ENCODE data around the gene MRPL41. TPM values are rescaled to one million over a fixed set of nuclear protein-coding genes. Genes with fewer than 3 reads are reported as not detected.

The MRPL41 gene
- total and polyA plus RNA-seq, 2 experiments from 2014 or later: 42.9 to 97.6 TPM

GRCh38 chr9:137520614-137521404, 30.9 kb upstream of the MRPL41 start:
- no peaks in the 10 kb centered on the region for H3F3A ChIP-seq (ENCODE audit: insufficient read depth)
- no peak overlapping the region for H2AFZ ChIP-seq
- no peak overlapping the region for H3K4me2 ChIP-seq (ENCODE audit: unreplicated experiment)
- in situ Hi-C loops (cut with MboI): loop anchor here (10.0 kb wide), 1 partner anchor 236 kb away; no protein-coding TSS in a partner anchor
- H3K9me3 ChIP-seq (ENCODE audit: low read depth): no peaks in the 10 kb centered on the region
- H4K20me1 ChIP-seq (ENCODE audit: insufficient read depth): no peaks in the 10 kb centered on the region
- H3K9ac ChIP-seq: no peak overlapping the region
- H3K27ac ChIP-seq: no peak overlapping the region
- H3K4me3 ChIP-seq: no peak overlapping the region
- no peaks in the 10 kb centered on the region for H3K4me1 ChIP-seq (ENCODE audit: insufficient read depth)
- H3K9me2 ChIP-seq (ENCODE audit: insufficient read depth): no peaks in the 10 kb centered on the region
- no peaks in the 10 kb centered on the region for H3K27me3 ChIP-seq (replicated peaks; ENCODE audit: insufficient read depth)
- 80 to 85% methylated on average over 26 to 30 of the region's 30 CpGs for WGBS, 2 experiments (ENCODE audit: low coverage in 1 of 2, low lambda C conversion rate in 2 of 2, missing lambda C conversion rate in 2 of 2)
- no peaks in the 10 kb centered on the region for H3K36me3 ChIP-seq (ENCODE audit: low read depth)
- DNase-seq: no peak
- H3K79me2 ChIP-seq (ENCODE audit: insufficient read depth): no peaks in the 10 kb centered on the region
- TF ChIP-seq EZH2phosphoT487 (IDR thresholded peaks at IDR 0.05; ENCODE audit: insufficient read depth, low read depth) (no peak), EZH2 (IDR thresholded peaks at IDR 0.05; ENCODE audit: insufficient read depth, poor library complexity, severe bottlenecking) (no peak)

- no peak overlapping the region for H3K27ac ChIP-seq
- H2AFZ ChIP-seq: no peak overlapping the region
- H3K36me3 ChIP-seq (ENCODE audit: low read depth): no peaks in the 10 kb centered on the region
- DNase-seq: no peak
- in situ Hi-C loops (cut with MboI): loop anchor here (10.0 kb wide), 1 partner anchor 237 kb away; no protein-coding TSS in a partner anchor
- H3K79me2 ChIP-seq (ENCODE audit: insufficient read depth): no peaks in the 10 kb centered on the region
- TF ChIP-seq EZH2phosphoT487 (IDR thresholded peaks at IDR 0.05; ENCODE audit: insufficient read depth, low read depth): no peak
- no peak for TF ChIP-seq EZH2 (IDR thresholded peaks at IDR 0.05; ENCODE audit: insufficient read depth, poor library complexity, severe bottlenecking)
- H3K27me3 ChIP-seq (replicated peaks; ENCODE audit: insufficient read depth): no peaks in the 10 kb centered on the region
- no peaks in the 10 kb centered on the region for H3F3A ChIP-seq (ENCODE audit: insufficient read depth)
- H3K4me3 ChIP-seq: no peak overlapping the region
- no peaks in the 10 kb centered on the region for H3K9me3 ChIP-seq (ENCODE audit: low read depth)
- no peak overlapping the region for H3K9ac ChIP-seq
- no peaks in the 10 kb centered on the region for H4K20me1 ChIP-seq (ENCODE audit: insufficient read depth)
- no peak overlapping the region for H3K4me2 ChIP-seq (ENCODE audit: unreplicated experiment)
- no peaks in the 10 kb centered on the region for H3K4me1 ChIP-seq (ENCODE audit: insufficient read depth)
- WGBS, 2 experiments (ENCODE audit: low coverage in 1 of 2, low lambda C conversion rate in 2 of 2, missing lambda C conversion rate in 2 of 2): 91 to 94% methylated on average over 18 of the region's 18 CpGs
- H3K9me2 ChIP-seq (ENCODE audit: insufficient read depth): no peaks in the 10 kb centered on the region
These were observed 30.2 kb upstream of the MRPL41 start for GRCh38 chr9:137521405-137521985.

- no peak for DNase-seq
- in situ Hi-C loops (cut with MboI): loop anchor here (10.0 kb wide), 1 partner anchor 238 kb away; no protein-coding TSS in a partner anchor
- H3K4me2 ChIP-seq (ENCODE audit: unreplicated experiment): no peak overlapping the region
These were observed 28.8 kb upstream of the MRPL41 start for GRCh38 chr9:137522746-137523455.

More at GRCh38 chr9:137522746-137523455, 28.8 kb upstream of the MRPL41 start:
- Histone ChIP-seq H3K9me3 (ENCODE audit: low read depth) (no peaks in the 10 kb centered on the region), H3K27ac (no peak overlapping the region), H3K4me3 (no peak overlapping the region), H3F3A (ENCODE audit: insufficient read depth) (peaks cover 6% of the 10 kb centered on the region; the same call in 1 of the 2 replicates), H3K4me1 (ENCODE audit: insufficient read depth) (no peaks in the 10 kb centered on the region), H2AFZ (no peak overlapping the region), H3K27me3 (replicated peaks; ENCODE audit: insufficient read depth) (no peaks in the 10 kb centered on the region), H4K20me1 (ENCODE audit: insufficient read depth) (no peaks in the 10 kb centered on the region), H3K79me2 (ENCODE audit: insufficient read depth) (no peaks in the 10 kb centered on the region), H3K9ac (no peak overlapping the region), H3K36me3 (ENCODE audit: low read depth) (no peaks in the 10 kb centered on the region), H3K9me2 (ENCODE audit: insufficient read depth) (no peaks in the 10 kb centered on the region)
- TF ChIP-seq EZH2phosphoT487 (IDR thresholded peaks at IDR 0.05; ENCODE audit: insufficient read depth, low read depth): no peak
- TF ChIP-seq EZH2 (IDR thresholded peaks at IDR 0.05; ENCODE audit: insufficient read depth, poor library complexity, severe bottlenecking): no peak
- WGBS, 2 experiments (ENCODE audit: low coverage in 1 of 2, low lambda C conversion rate in 2 of 2, missing lambda C conversion rate in 2 of 2): 87 to 93% methylated on average over 35 to 36 of the region's 36 CpGs

All from GM23248 (cell line).